Measurements from ENCODE around the gene OSBPL8.

DNA sequence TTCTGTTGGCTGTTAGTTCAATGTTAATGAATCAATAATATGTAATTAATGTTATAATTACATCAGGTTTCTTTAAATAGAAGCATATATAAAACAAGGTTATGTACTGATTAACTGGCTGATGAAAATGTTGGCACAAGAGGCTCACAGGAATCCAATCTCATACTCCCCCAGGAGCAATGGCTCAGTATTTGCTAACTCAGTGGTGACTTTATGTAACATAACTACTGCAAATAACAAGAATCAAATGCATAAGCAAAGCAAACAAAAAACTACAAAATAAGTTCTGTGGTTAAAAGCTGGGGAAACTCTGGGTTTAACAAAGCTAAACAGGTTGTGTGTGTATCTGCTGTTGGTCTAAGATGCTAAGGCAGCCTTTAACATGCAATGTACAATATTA, 183.6 kb downstream of the OSBPL8 start:
- TF ChIP-seq ZFP3 (CRISPR knock-in tag; IDR thresholded peaks at IDR 0.05) = no peak
- TF ChIP-seq, protein P1, sequence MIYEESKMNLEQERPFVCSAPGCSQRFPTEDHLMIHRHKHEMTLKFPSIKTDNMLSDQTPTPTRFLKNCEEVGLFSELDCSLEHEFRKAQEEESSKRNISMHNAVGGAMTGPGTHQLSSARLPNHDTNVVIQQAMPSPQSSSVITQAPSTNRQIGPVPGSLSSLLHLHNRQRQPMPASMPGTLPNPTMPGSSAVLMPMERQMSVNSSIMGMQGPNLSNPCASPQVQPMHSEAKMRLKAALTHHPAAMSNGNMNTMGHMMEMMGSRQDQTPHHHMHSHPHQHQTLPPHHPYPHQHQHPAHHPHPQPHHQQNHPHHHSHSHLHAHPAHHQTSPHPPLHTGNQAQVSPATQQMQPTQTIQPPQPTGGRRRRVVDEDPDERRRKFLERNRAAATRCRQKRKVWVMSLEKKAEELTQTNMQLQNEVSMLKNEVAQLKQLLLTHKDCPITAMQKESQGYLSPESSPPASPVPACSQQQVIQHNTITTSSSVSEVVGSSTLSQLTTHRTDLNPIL (CRISPR knock-in tag; IDR thresholded peaks at IDR 0.05; ENCODE audit: low read depth) = no peak
- TF ChIP-seq, protein P2, sequence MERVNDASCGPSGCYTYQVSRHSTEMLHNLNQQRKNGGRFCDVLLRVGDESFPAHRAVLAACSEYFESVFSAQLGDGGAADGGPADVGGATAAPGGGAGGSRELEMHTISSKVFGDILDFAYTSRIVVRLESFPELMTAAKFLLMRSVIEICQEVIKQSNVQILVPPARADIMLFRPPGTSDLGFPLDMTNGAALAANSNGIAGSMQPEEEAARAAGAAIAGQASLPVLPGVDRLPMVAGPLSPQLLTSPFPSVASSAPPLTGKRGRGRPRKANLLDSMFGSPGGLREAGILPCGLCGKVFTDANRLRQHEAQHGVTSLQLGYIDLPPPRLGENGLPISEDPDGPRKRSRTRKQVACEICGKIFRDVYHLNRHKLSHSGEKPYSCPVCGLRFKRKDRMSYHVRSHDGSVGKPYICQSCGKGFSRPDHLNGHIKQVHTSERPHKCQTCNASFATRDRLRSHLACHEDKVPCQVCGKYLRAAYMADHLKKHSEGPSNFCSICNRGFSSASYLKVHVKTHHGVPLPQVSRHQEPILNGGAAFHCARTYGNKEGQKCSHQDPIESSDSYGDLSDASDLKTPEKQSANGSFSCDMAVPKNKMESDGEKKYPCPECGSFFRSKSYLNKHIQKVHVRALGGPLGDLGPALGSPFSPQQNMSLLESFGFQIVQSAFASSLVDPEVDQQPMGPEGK (CRISPR knock-in tag; IDR thresholded peaks at IDR 0.05; ENCODE audit: borderline replicate concordance) = no peak
- TF ChIP-seq, protein P3, sequence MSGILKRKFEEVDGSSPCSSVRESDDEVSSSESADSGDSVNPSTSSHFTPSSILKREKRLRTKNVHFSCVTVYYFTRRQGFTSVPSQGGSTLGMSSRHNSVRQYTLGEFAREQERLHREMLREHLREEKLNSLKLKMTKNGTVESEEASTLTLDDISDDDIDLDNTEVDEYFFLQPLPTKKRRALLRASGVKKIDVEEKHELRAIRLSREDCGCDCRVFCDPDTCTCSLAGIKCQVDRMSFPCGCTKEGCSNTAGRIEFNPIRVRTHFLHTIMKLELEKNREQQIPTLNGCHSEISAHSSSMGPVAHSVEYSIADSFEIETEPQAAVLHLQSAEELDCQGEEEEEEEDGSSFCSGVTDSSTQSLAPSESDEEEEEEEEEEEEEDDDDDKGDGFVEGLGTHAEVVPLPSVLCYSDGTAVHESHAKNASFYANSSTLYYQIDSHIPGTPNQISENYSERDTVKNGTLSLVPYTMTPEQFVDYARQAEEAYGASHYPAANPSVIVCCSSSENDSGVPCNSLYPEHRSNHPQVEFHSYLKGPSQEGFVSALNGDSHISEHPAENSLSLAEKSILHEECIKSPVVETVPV (CRISPR knock-in tag; IDR thresholded peaks at IDR 0.05) = no peak
- no peak for TF ChIP-seq ESRRG (CRISPR knock-in tag; IDR thresholded peaks at IDR 0.05)
- no peak for TF ChIP-seq PPARA (CRISPR knock-in tag; IDR thresholded peaks at IDR 0.05; ENCODE audit: borderline replicate concordance)
- TF ChIP-seq ZNF565 (CRISPR knock-in tag; conservative IDR thresholded peaks at IDR 0.05; ENCODE audit: low read depth) = no peak
- TF ChIP-seq ARNTL (CRISPR knock-in tag; IDR thresholded peaks at IDR 0.05; ENCODE audit: borderline replicate concordance, low read depth) = no peak
